ENCODE results near the gene HNRNPU.
A peak's percentile ranks its signal among the peaks of the same experiment; 100 is the strongest.

HNRNPU gene

GRCh38 chr1:244864253-244865027 lies at the start of gene HNRNPU:
Gene HNRNPU, minus strand, starts transcription at chr1:244864543. Its CDS starts 236 bp downstream, at chr1:244864307.
- DNase-seq (ENCODE audit: low spot score), result peak; percentile 97

GRCh38 chr1:244913806-244914205 lies 49.5 kb upstream of the HNRNPU start:
- DNase-seq (ENCODE audit: low spot score), result no peak

- DNase-seq (ENCODE audit: low spot score), result no peak
These were observed 39.8 kb upstream of the HNRNPU start for GRCh38 chr1:244904119-244904518.

GRCh38 chr1:244901400-244902015 lies 37.2 kb upstream of the HNRNPU start:
- DNase-seq (ENCODE audit: low spot score), result no peak

- DNase-seq (ENCODE audit: low spot score), result no peak
These were observed 33.3 kb upstream of the HNRNPU start for GRCh38 chr1:244897476-244898254.

GRCh38 chr1:244896550-244896949 lies 32.2 kb upstream of the HNRNPU start:
- DNase-seq (ENCODE audit: low spot score), result no peak

GRCh38 chr1:244893836-244894235 lies 29.5 kb upstream of the HNRNPU start:
- no peak for DNase-seq (ENCODE audit: low spot score)

- DNase-seq (ENCODE audit: low spot score), result no peak
These were observed 22.9 kb upstream of the HNRNPU start for GRCh38 chr1:244887281-244887680.

- DNase-seq (ENCODE audit: low spot score), result no peak
These were observed 17.4 kb upstream of the HNRNPU start for GRCh38 chr1:244881552-244882280.

- no peak for DNase-seq (ENCODE audit: low spot score)
These were observed 14.3 kb upstream of the HNRNPU start for GRCh38 chr1:244878681-244879080.

GRCh38 chr1:244876228-244876910 lies 12.0 kb upstream of the HNRNPU start:
- no peak for DNase-seq (ENCODE audit: low spot score)

- no peak for DNase-seq (ENCODE audit: low spot score)
These were observed 10.7 kb upstream of the HNRNPU start for GRCh38 chr1:244874974-244875579.

GRCh38 chr1:244869950-244870349 lies 5.6 kb upstream of the HNRNPU start:
- peak; percentile 35 for DNase-seq (ENCODE audit: low spot score)

- DNase-seq (ENCODE audit: low spot score), result no peak
These were observed 5.1 kb upstream of the HNRNPU start for GRCh38 chr1:244869364-244869827.

GRCh38 chr1:244868484-244869363 lies 4.4 kb upstream of the HNRNPU start:
- DNase-seq (ENCODE audit: low spot score), result no peak

- DNase-seq (ENCODE audit: low spot score), result peak; percentile 23
These were observed 2.0 kb upstream of the HNRNPU start for GRCh38 chr1:244866355-244866754.

GRCh38 chr1:244865820-244866219 lies 1.5 kb upstream of the HNRNPU start:
- no peak for DNase-seq (ENCODE audit: low spot score)

- DNase-seq (ENCODE audit: low spot score), result no peak
These were observed 657 bp upstream of the HNRNPU start for GRCh38 chr1:244865028-244865371.

GRCh38 chr1:244863491-244864252 lies 671 bp downstream of the HNRNPU start:
- DNase-seq (ENCODE audit: low spot score), result no peak
